DND-41 (cell line): ENCODE results near the gene CFAP61.

ENCODE experiments used
- ATAC-seq: fragments of 200-7000 bp; cut with Tn5 transposase; 3 replicates; pipeline ENCODE4 v1.9.1; 2021; ENCODE audit warnings: low read depth; ENCODE audit not compliant: insufficient read depth
- DNase-seq: peaks from one replicate; pipeline ENCODE4 v3.0.0-alpha.2; 2020
- H2AFZ ChIP-seq: 2 replicates; pipeline ENCODE4 v1.6.0; 2012; ENCODE audit warnings: low read depth, low read length
- H3K27ac ChIP-seq: 2 replicates; pipeline ENCODE4 v1.5.1; 2012; ENCODE audit warnings: low read length, inconsistent platforms
- H3K27me3 ChIP-seq: fragments of 200-600 bp; sonication (generic); 2 replicates; pipeline ENCODE4 v1.6.0; 2012; ENCODE audit warnings: low read length, mild to moderate bottlenecking, inconsistent platforms; ENCODE audit not compliant: insufficient read depth, poor library complexity
- H3K36me3 ChIP-seq: 2 replicates; pipeline ENCODE4 v1.5.1; 2012; ENCODE audit warnings: low read length, inconsistent platforms; ENCODE audit not compliant: insufficient read depth
- H3K4me1 ChIP-seq: 2 replicates; pipeline ENCODE4 v1.5.1; 2012; ENCODE audit warnings: mild to moderate bottlenecking, low read length; ENCODE audit not compliant: insufficient read depth
- H3K4me2 ChIP-seq: 2 replicates; pipeline ENCODE4 v1.6.0; 2012; ENCODE audit warnings: mild to moderate bottlenecking, moderate library complexity, low read length, inconsistent platforms; ENCODE audit not compliant: insufficient read depth
- H3K4me3 ChIP-seq, 2 experiments: fragments of 200-600 bp in 1 of 2; shearing (Covaris generic) in 1 of 2; 2 replicates each; pipeline ENCODE4 v1.5.1; 2012 to 2016; ENCODE audit warnings: inconsistent platforms in 2 of 2, low read length in 2 of 2, mild to moderate bottlenecking in 2 of 2, low read depth in 1 of 2, moderate library complexity in 1 of 2
- H3K79me2 ChIP-seq: 2 replicates; pipeline ENCODE4 v1.6.0; 2012; ENCODE audit warnings: low read length, inconsistent platforms; ENCODE audit not compliant: insufficient read depth
- H3K9ac ChIP-seq: 2 replicates; pipeline ENCODE4 v1.6.0; 2012; ENCODE audit warnings: low read depth, mild to moderate bottlenecking, inconsistent platforms, low read length, moderate library complexity
- H3K9me3 ChIP-seq: 2 replicates; pipeline ENCODE4 v1.5.1; 2012; ENCODE audit warnings: low read length, moderate library complexity, mild to moderate bottlenecking, inconsistent platforms; ENCODE audit not compliant: insufficient read depth, severe bottlenecking
- H4K20me1 ChIP-seq: 2 replicates; pipeline ENCODE4 v1.6.0; 2012; ENCODE audit warnings: low read length; ENCODE audit not compliant: insufficient read depth
- EZH2 ChIP-seq: IDR thresholded peaks from 3 replicates; pipeline ENCODE4 v1.6.1; 2012; ENCODE audit warnings: borderline replicate concordance, low read depth, mild to moderate bottlenecking, moderate library complexity, low read length, inconsistent platforms; ENCODE audit not compliant: severe bottlenecking
- TF ChIP-seq, protein P1 (sequence below): IDR thresholded peaks from 2 replicates; pipeline ENCODE4 v1.5.1; 2012; ENCODE audit warnings: borderline replicate concordance, low read length, moderate library complexity, mild to moderate bottlenecking; ENCODE audit not compliant: poor library complexity, severe bottlenecking; ENCODE audit errors: extremely low read depth

CFAP61 gene

DNA sequence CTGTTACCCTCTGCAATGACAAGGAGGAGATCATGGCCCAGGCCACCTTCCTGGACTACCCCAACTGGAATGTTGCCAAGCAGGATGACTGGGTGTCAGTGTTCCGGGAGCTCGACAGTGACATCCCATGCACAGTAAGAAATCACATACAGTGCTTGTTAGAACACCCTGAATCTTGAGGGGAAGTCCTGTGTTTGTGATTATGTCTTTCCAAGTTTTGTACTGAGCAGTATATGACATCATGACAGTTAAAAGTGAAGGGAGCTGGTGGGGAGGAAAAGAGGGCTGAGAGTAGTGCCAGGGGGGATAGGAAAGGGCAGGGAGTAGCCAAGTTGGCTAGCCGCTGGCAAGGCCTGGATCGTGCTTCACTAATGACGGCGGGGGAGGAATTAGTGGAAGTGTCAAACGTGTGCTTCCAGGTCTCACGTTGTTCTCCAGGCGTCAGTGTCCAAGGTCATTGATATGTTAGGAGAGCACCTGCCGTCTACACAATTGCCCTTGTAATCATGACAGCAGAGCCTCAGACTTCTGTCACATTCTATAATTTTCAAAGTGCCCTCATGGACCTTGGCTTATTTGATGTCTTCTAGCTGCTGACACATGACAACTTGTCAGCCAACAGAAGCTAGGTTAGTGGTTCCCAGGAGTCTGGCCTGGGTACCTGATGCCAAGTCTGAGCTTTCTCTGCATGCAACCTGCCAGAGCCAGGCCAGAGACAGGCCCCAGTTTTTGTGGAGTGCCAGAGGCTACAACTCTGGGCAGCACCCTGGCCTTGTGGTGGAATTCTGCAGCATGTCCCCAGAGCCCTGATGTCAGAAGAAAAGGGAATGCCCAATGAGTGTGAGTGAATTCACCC, 18.8 kb downstream of the CFAP61 start:
- Histone ChIP-seq H2AFZ (no peak overlapping the region), H3K79me2 (no peaks in the 10 kb centered on the region), H4K20me1 (no peaks in the 10 kb centered on the region), H3K4me3 (no peak overlapping the region), H3K27ac (no peak overlapping the region), H3K36me3 (no peaks in the 10 kb centered on the region), H3K4me1 (no peaks in the 10 kb centered on the region), H3K9ac (no peak overlapping the region), H3K27me3 (peaks cover 5% of the 10 kb centered on the region), H3K9me3 (no peaks in the 10 kb centered on the region), H3K4me2 (no peak overlapping the region)
- ATAC-seq (no peak), DNase-seq (no peak)
- TF ChIP-seq, protein P1, sequence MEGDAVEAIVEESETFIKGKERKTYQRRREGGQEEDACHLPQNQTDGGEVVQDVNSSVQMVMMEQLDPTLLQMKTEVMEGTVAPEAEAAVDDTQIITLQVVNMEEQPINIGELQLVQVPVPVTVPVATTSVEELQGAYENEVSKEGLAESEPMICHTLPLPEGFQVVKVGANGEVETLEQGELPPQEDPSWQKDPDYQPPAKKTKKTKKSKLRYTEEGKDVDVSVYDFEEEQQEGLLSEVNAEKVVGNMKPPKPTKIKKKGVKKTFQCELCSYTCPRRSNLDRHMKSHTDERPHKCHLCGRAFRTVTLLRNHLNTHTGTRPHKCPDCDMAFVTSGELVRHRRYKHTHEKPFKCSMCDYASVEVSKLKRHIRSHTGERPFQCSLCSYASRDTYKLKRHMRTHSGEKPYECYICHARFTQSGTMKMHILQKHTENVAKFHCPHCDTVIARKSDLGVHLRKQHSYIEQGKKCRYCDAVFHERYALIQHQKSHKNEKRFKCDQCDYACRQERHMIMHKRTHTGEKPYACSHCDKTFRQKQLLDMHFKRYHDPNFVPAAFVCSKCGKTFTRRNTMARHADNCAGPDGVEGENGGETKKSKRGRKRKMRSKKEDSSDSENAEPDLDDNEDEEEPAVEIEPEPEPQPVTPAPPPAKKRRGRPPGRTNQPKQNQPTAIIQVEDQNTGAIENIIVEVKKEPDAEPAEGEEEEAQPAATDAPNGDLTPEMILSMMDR = no peak
- TF ChIP-seq EZH2 = no peak

DNA sequence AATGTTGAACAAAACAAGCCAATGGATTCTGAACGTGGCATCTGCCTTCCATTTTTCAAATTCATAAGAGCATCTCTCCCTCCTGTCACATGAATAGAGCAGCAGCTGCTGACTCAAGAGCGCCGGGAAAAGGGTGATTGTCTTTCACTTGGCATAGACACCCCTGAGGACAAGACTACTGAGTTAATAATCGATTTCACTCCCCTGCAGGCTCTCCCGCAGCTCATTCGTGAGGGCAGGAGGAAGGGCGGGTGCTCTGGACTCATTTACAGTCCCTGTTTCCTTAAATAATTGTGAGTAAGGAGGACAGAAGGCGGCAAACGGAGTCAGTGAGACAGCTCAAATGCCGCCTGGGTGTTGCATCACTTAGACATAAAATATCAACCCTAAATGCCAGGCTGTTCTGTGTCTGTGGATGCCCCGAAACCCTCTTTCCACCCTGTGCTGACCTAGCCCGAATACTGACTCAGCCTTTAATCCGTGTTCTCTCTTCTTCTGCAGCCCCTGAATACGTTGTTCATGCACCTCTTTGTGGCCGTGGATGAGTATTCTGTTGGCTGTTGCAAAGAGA, 21.6 kb downstream of the CFAP61 start:
- Histone ChIP-seq H3K4me2 (no peak overlapping the region), H3K4me1 (no peaks in the 10 kb centered on the region), H3K27me3 (peaks cover 11% of the 10 kb centered on the region), H3K79me2 (no peaks in the 10 kb centered on the region), H3K9ac (no peak overlapping the region), H3K36me3 (no peaks in the 10 kb centered on the region), H3K9me3 (no peaks in the 10 kb centered on the region), H2AFZ (no peak overlapping the region), H4K20me1 (no peaks in the 10 kb centered on the region), H3K27ac (no peak overlapping the region), H3K4me3 (no peak overlapping the region)
- TF ChIP-seq, protein P1 = no peak
- no peak for TF ChIP-seq EZH2
- ATAC-seq (no peak), DNase-seq (no peak)

DNA sequence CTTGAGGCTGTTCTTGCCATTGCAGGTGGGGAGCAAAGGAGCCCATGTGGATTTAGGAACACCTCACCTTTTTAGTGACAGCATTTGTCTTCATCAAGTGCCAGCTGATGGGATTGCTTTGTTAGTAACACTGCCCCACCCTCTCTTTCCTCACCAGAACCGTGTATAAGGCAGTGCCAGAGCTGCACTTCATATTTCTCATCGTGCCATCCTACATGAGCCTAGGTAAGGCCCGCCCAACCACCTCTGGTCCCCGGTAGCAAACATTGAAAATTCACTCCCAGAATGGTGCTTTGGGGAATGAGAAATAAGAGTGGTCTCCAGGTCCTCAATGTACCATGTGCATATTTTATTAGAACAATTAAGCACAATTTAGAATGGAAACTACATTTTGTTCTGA, 22.7 kb downstream of the CFAP61 start:
- Histone ChIP-seq H4K20me1 (no peaks in the 10 kb centered on the region), H3K79me2 (no peaks in the 10 kb centered on the region), H3K27ac (no peak overlapping the region), H3K9ac (no peak overlapping the region), H3K9me3 (no peaks in the 10 kb centered on the region), H3K36me3 (no peaks in the 10 kb centered on the region), H3K4me2 (no peak overlapping the region), H3K4me1 (no peaks in the 10 kb centered on the region), H3K27me3 (peaks cover 11% of the 10 kb centered on the region), H2AFZ (no peak overlapping the region), H3K4me3 (no peak overlapping the region)
- no peak for DNase-seq
- ATAC-seq = no peak
- TF ChIP-seq, protein P1 = no peak
